HepG2 (cell line): ENCODE measurements around the gene CDYL. TPM values are rescaled to one million over a fixed set of nuclear protein-coding genes. Genes with fewer than 3 reads are reported as not detected.
A peak's percentile ranks its signal among the peaks of the same experiment; 100 is the strongest.

Experiments
- ATAC-seq: fragments of 200-7000 bp; cut with Tn5 transposase; 3 replicates; pipeline ENCODE4 v1.9.1; 2020; ENCODE audit warnings: mild to moderate bottlenecking, moderate library complexity
- BruUV-seq: library from RNA; stranded (reverse); fragments of 400-500 nt; replicated peaks from 2 replicates; lab custom pipeline; 2021; lab: Mats Ljungman, UMichigan
- CTCF ChIA-PET: fragments of 300-600 bp; formaldehyde crosslinking; extraction: SDS; loops from one replicate; lab custom pipeline; 2021; ENCODE audit warnings: low total read pairs, inconsistent platforms, low intra/inter-chr PET ratio; lab: Yijun Ruan, JAX
- POLR2A ChIA-PET: fragments of 350-600 bp; sonication (Branson Sonifier 250); formaldehyde crosslinking; loops from one replicate; lab custom pipeline; 2020; ENCODE audit warnings: antibody characterized with exemption, inconsistent platforms; lab: Yijun Ruan, JAX
- DNase-seq: peaks from one replicate; pipeline ENCODE4 v3.0.0-alpha.2; 2015; ENCODE audit warnings: low spot score
- FAIRE-seq: peaks from 3 replicates; lab custom pipeline; 2011; peaks lifted over from hg19 to GRCh38; lab: Jason Lieb, UNC
- H2AFZ ChIP-seq: one replicate; pipeline ENCODE4 v1.6.1; 2011; ENCODE audit warnings: low read length, inconsistent platforms
- H3K27ac ChIP-seq: fragments of 300-600 bp; 3 replicates; pipeline ENCODE4 v1.8.0; 2011; ENCODE audit warnings: mixed run types, mild to moderate bottlenecking, mixed read lengths, low read length, inconsistent platforms; ENCODE audit not compliant: insufficient read depth; ENCODE audit errors: extremely low read length
- H3K27me3 ChIP-seq, 2 experiments: fragments of 200-600 bp in 1 of 2; 2 replicates in 1 of 2; 3 replicates in 1 of 2; pipeline versions ENCODE4 v1.6.0 to v1.8.0; 2011; ENCODE audit warnings: low read length in 2 of 2, mild to moderate bottlenecking in 2 of 2, moderate library complexity in 2 of 2, inconsistent platforms in 1 of 2; ENCODE audit not compliant: insufficient read depth in 2 of 2, control insufficient read depth in 1 of 2
- H3K36me3 ChIP-seq, 2 experiments: fragments of 200-600 bp in 1 of 2; replicated peaks in 1 of 2; 2 replicates in 1 of 2; 3 replicates in 1 of 2; pipeline versions ENCODE4 v1.5.1 to v1.8.0; 2011; ENCODE audit warnings: low read length in 2 of 2, inconsistent platforms in 1 of 2; ENCODE audit not compliant: insufficient read depth in 2 of 2, control insufficient read depth in 1 of 2
- H3K4me1 ChIP-seq: 2 replicates; pipeline ENCODE4 v1.5.1; 2012; ENCODE audit warnings: low read length, inconsistent platforms; ENCODE audit not compliant: insufficient read depth
- H3K4me2 ChIP-seq: 2 replicates; pipeline ENCODE4 v1.6.0; 2011; ENCODE audit warnings: low read depth, low read length, inconsistent platforms
- H3K4me3 ChIP-seq, 3 experiments: fragments of 200-600 bp in 1 of 3; sonication (generic), shearing (Covaris generic) in 1 of 3; replicated peaks in 1 of 3; 2 replicates each; pipeline ENCODE4 v1.5.1; 2011 to 2016; ENCODE audit warnings: low read length in 3 of 3, inconsistent platforms in 2 of 3, low read depth in 2 of 3, mild to moderate bottlenecking in 2 of 3, control low read depth in 1 of 3, mixed read lengths in 1 of 3; ENCODE audit not compliant: insufficient read depth in 1 of 3
- H3K79me2 ChIP-seq: one replicate; pipeline ENCODE4 v1.6.1; 2011; ENCODE audit warnings: low read length, inconsistent platforms; ENCODE audit not compliant: insufficient read depth
- H3K9ac ChIP-seq: 2 replicates; pipeline ENCODE4 v1.6.0; 2011; ENCODE audit warnings: mild to moderate bottlenecking, low read depth, low read length, inconsistent platforms; ENCODE audit not compliant: insufficient read depth
- H3K9me3 ChIP-seq: 2 replicates; pipeline ENCODE4 v1.5.1; 2012; ENCODE audit warnings: mild to moderate bottlenecking, low read length
- H4K20me1 ChIP-seq: 2 replicates; pipeline ENCODE4 v1.6.0; 2011; ENCODE audit warnings: inconsistent platforms, mild to moderate bottlenecking, low read length, moderate library complexity; ENCODE audit not compliant: insufficient read depth
- CHCHD3 ChIP-seq: sonication (generic); formaldehyde crosslinking; IDR thresholded peaks from 2 replicates; pipeline ENCODE4 v1.8.0; 2022; ENCODE audit warnings: mild to moderate bottlenecking, missing genetic modification reagents, moderate library complexity
- HMGA1 ChIP-seq: sonication (generic); formaldehyde crosslinking; conservative IDR thresholded peaks from 2 replicates; pipeline ENCODE4 v1.4.0; 2020; ENCODE audit warnings: missing genetic modification reagents
- MYC ChIP-seq: sonication (generic); formaldehyde crosslinking; IDR thresholded peaks from 2 replicates; pipeline ENCODE4 v1.9.0; 2021; ENCODE audit warnings: missing genetic modification reagents, borderline replicate concordance
- WGBS: methylation state at CpG from one replicate; pipeline ENCODE4 v1.1.6; 2017; ENCODE audit warnings: low lambda C conversion rate; 5-methylcytosine and 5-hydroxymethylcytosine counted together
- in situ Hi-C: cut with HindIII; loops from 2 replicates; pipeline ENCODE4 v1.10.0; 2017; ENCODE audit warnings: low pct_unique_long_range_greater_than_20kb; ENCODE audit not compliant: extremely low pct_ligation_motif_present
- intact Hi-C: fragments of 100-400 bp; cut with micrococcal nuclease; formaldehyde crosslinking; loops from one replicate; pipeline ENCODE4 v1.10.0; 2022; ENCODE audit not compliant: unreplicated experiment
- polyA plus RNA-seq, 8 experiments: library from polyadenylated mRNA; depleted of rRNA in 3 of 8; stranded (reverse) in 7 of 8; unstranded in 1 of 8; fragments of >200 nt; fragmentation: Illumina TruSeq in 4 of 8; extraction: Trizol in 4 of 8; gene quantifications; 2 replicates each; pipeline versions ENCODE4 v1.2.1 to v1.2.3, GENCODE V29; 2011 to 2016; ENCODE audit warnings: low read depth in 4 of 8, missing spikeins in 1 of 8, mixed read lengths in 1 of 8; ENCODE audit not compliant: insufficient read depth in 1 of 8
- total RNA-seq, 5 experiments: library from RNA; depleted of rRNA; stranded (reverse); fragments of >200 nt; fragmentation: Illumina TruSeq; extraction: Trizol; gene quantifications; 2 replicates each; pipeline ENCODE4 v1.2.3, GENCODE V29; 2016; ENCODE audit warnings: low read depth in 1 of 5
- TF ChIP-seq, protein P1 (sequence below): sonication (generic); formaldehyde crosslinking; IDR thresholded peaks from 2 replicates; pipeline ENCODE4 v1.5.1; 2020; ENCODE audit warnings: mild to moderate bottlenecking, missing genetic modification reagents, borderline replicate concordance
- TF ChIP-seq, protein P2 (sequence below): sonication (generic); formaldehyde crosslinking; IDR thresholded peaks from 2 replicates; pipeline ENCODE4 v1.4.0; 2020; ENCODE audit warnings: missing genetic modification reagents, borderline replicate concordance
- TF ChIP-seq, protein P3 (sequence below): sonication (generic); formaldehyde crosslinking; IDR thresholded peaks from 2 replicates; pipeline ENCODE4 v1.5.1; 2020; ENCODE audit warnings: mild to moderate bottlenecking, missing genetic modification reagents, moderate library complexity

Gene CDYL
- total and polyA plus RNA-seq, 2 of the 13 experiments (the other 11 are each of a cell fraction or from before 2014, with no cell fraction given) = 22.8 to 105 TPM

DNA sequence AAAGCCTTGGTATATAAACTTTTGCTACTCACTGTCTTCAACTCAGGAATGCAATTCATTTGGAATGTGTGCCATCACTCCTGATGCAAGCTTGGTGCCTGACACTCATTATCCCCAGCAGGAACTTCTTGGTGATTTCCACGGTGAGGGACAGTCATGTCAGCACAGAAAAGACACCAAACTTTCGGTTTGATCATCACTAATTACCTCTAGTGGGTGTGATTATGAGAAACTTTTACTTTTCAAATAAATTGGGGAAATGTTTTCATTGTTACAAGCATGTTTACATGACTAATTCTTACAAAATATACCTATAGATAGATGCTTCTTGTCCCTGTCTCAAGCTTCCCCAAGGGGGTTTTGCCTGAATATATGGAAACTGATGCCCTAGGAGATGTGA lies 186.7 kb downstream of the CDYL start:
- H3K9me3 ChIP-seq = no peaks in the 10 kb centered on the region
- CTCF ChIA-PET = no interaction called here
- POLR2A ChIA-PET = no interaction called here
- FAIRE-seq = no peak
- DNase-seq = no peak
- H3K4me3 ChIP-seq = no peak overlapping the region
- H2AFZ ChIP-seq = no peak overlapping the region
- intact Hi-C loops = no loop called here
- no peak overlapping the region for H3K9ac ChIP-seq
- H3K27ac ChIP-seq = no peak overlapping the region
- in situ Hi-C loops = loop anchor here (10.0 kb wide), 1 partner anchor 738 kb away; no protein-coding TSS in a partner anchor
- no peak for ATAC-seq
- no peaks in the 10 kb centered on the region for H4K20me1 ChIP-seq
- H3K4me1 ChIP-seq = peaks cover 22% of the 10 kb centered on the region
- no peak overlapping the region for H3K4me2 ChIP-seq
- 2% methylated on average over 2 of the region's 2 CpGs for WGBS
- no TSS peak for BruUV-seq
- H3K27me3 ChIP-seq = peaks cover 7 to 39% of the 10 kb centered on the region in 2 experiments; a peak in 4 of 5 replicates
- TF ChIP-seq, protein P1, sequence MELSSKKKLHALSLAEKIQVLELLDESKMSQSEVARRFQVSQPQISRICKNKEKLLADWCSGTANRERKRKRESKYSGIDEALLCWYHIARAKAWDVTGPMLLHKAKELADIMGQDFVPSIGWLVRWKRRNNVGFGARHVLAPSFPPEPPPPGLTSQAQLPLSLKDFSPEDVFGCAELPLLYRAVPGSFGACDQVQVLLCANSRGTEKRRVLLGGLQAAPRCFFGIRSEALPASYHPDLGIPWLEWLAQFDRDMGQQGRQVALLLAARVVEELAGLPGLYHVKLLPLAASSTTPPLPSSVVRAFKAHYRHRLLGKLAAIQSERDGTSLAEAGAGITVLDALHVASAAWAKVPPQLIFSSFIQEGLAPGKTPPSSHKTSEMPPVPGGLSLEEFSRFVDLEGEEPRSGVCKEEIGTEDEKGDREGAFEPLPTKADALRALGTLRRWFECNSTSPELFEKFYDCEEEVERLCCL (CRISPR knock-in tag) = no peak
- no peak for TF ChIP-seq CHCHD3
- no peak for TF ChIP-seq HMGA1 (CRISPR knock-in tag)
- no peaks in the 10 kb centered on the region for H3K36me3 ChIP-seq
- no peaks in the 10 kb centered on the region for H3K79me2 ChIP-seq

DNA sequence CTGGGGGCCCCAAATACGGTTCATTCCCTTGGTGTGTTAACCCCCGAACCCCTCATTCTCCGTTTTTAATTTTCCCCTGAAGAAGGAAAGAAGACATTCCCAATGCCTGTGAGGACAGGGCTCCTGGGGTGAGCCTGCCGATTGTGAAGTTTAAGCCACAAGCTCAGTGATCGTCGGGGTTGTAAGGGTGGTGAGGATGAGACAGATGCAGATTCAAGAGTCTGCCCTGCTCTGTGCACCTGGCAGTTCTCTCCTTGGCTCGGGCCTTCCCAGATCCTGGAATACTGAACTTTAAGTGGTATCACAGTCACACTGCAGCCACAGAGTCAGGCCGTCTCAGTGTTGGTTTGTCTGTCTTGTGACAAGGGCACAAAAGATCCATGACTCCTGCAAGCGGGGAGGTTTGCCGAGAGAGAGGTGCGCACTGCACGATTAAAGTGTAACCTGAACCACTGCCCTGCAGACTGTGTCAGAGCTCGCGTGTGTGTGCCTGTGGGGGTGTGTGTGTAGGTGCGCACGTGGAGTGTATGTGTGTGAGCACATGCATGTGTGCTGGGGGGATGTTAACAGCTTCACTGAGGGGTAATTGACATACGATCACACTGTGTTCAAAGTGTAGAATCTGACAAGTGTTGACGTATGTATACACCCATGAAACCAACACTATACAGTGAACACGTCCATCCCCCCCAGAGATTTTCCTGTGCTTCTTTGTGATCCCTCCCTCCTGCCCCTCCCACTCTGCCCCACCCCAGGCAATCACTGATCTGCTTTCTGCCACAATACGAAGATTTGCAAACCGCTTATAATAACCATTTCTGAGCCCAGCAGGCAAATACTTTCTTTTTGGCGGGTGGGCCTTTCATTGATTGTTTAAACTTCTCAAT lies 188.7 kb downstream of the CDYL start:
- Histone ChIP-seq H3K79me2 (no peaks in the 10 kb centered on the region), H3K9ac (no peak overlapping the region; the same call in 1 of the 2 replicates), H3K36me3 (no peaks in the 10 kb centered on the region), H3K27ac (no peak overlapping the region), H3K4me1 (peaks cover 22% of the 10 kb centered on the region), H4K20me1 (no peaks in the 10 kb centered on the region), H3K4me3 (peak overlapping the region; percentile 27 to 66 (median 33); a peak in 5 of 6 replicates), H3K4me2 (peak overlapping the region; percentile 94), H3K9me3 (no peaks in the 10 kb centered on the region), H2AFZ (peak overlapping the region; percentile 73), H3K27me3 (peaks cover 7 to 48% of the 10 kb centered on the region in 2 experiments; a peak in 4 of 5 replicates)
- in situ Hi-C loops = loop anchor here (10.0 kb wide), 1 partner anchor 740 kb away; no protein-coding TSS in a partner anchor
- WGBS = 8% methylated on average over 20 of the region's 22 CpGs
- ATAC-seq = peak; percentile 85
- BruUV-seq = no TSS peak
- ChIA-PET POLR2A (interaction anchor here (0.8 to 1.4 kb wide), 2 partner anchors 39 to 63 kb away, joined by 3 to 5 read pairs; partner anchors contain the start of gene RPP40), CTCF (no interaction called here)
- DNase-seq = no peak
- peak; percentile 66 for FAIRE-seq
- intact Hi-C loops = no loop called here
- TF ChIP-seq MYC (CRISPR knock-in tag) = peak; percentile 45; the same call in 1 of the 2 replicates
- TF ChIP-seq, protein P2, sequence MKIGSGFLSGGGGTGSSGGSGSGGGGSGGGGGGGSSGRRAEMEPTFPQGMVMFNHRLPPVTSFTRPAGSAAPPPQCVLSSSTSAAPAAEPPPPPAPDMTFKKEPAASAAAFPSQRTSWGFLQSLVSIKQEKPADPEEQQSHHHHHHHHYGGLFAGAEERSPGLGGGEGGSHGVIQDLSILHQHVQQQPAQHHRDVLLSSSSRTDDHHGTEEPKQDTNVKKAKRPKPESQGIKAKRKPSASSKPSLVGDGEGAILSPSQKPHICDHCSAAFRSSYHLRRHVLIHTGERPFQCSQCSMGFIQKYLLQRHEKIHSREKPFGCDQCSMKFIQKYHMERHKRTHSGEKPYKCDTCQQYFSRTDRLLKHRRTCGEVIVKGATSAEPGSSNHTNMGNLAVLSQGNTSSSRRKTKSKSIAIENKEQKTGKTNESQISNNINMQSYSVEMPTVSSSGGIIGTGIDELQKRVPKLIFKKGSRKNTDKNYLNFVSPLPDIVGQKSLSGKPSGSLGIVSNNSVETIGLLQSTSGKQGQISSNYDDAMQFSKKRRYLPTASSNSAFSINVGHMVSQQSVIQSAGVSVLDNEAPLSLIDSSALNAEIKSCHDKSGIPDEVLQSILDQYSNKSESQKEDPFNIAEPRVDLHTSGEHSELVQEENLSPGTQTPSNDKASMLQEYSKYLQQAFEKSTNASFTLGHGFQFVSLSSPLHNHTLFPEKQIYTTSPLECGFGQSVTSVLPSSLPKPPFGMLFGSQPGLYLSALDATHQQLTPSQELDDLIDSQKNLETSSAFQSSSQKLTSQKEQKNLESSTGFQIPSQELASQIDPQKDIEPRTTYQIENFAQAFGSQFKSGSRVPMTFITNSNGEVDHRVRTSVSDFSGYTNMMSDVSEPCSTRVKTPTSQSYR (CRISPR knock-in tag) = peak; percentile 34; the same call in 1 of the 2 replicates
- TF ChIP-seq, protein P3, sequence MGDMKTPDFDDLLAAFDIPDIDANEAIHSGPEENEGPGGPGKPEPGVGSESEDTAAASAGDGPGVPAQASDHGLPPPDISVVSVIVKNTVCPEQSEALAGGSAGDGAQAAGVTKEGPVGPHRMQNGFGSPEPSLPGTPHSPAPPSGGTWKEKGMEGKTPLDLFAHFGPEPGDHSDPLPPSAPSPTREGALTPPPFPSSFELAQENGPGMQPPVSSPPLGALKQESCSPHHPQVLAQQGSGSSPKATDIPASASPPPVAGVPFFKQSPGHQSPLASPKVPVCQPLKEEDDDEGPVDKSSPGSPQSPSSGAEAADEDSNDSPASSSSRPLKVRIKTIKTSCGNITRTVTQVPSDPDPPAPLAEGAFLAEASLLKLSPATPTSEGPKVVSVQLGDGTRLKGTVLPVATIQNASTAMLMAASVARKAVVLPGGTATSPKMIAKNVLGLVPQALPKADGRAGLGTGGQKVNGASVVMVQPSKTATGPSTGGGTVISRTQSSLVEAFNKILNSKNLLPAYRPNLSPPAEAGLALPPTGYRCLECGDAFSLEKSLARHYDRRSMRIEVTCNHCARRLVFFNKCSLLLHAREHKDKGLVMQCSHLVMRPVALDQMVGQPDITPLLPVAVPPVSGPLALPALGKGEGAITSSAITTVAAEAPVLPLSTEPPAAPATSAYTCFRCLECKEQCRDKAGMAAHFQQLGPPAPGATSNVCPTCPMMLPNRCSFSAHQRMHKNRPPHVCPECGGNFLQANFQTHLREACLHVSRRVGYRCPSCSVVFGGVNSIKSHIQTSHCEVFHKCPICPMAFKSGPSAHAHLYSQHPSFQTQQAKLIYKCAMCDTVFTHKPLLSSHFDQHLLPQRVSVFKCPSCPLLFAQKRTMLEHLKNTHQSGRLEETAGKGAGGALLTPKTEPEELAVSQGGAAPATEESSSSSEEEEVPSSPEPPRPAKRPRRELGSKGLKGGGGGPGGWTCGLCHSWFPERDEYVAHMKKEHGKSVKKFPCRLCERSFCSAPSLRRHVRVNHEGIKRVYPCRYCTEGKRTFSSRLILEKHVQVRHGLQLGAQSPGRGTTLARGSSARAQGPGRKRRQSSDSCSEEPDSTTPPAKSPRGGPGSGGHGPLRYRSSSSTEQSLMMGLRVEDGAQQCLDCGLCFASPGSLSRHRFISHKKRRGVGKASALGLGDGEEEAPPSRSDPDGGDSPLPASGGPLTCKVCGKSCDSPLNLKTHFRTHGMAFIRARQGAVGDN = peak; percentile 45; the same call in 1 of the 2 replicates
